HepG2 (cell line): Measurements from ENCODE around the gene KCNB1. TPM values are rescaled to one million over a fixed set of nuclear protein-coding genes. Genes with fewer than 3 reads are reported as not detected.

Source experiments
- ATAC-seq: fragments of 200-7000 bp; cut with Tn5 transposase; 3 replicates; pipeline ENCODE4 v1.9.1; 2020; ENCODE audit warnings: mild to moderate bottlenecking, moderate library complexity
- BruUV-seq: library from RNA; stranded (reverse); fragments of 400-500 nt; replicated peaks from 2 replicates; lab custom pipeline; 2021; lab: Mats Ljungman, UMichigan
- CTCF ChIA-PET: fragments of 300-600 bp; formaldehyde crosslinking; extraction: SDS; loops from one replicate; lab custom pipeline; 2021; ENCODE audit warnings: low total read pairs, inconsistent platforms, low intra/inter-chr PET ratio; lab: Yijun Ruan, JAX
- POLR2A ChIA-PET: fragments of 350-600 bp; sonication (Branson Sonifier 250); formaldehyde crosslinking; loops from one replicate; lab custom pipeline; 2020; ENCODE audit warnings: antibody characterized with exemption, inconsistent platforms; lab: Yijun Ruan, JAX
- DNase-seq: peaks from one replicate; pipeline ENCODE4 v3.0.0-alpha.2; 2015; ENCODE audit warnings: low spot score
- FAIRE-seq: peaks from 3 replicates; lab custom pipeline; 2011; peaks lifted over from hg19 to GRCh38; lab: Jason Lieb, UNC
- H2AFZ ChIP-seq: one replicate; pipeline ENCODE4 v1.6.1; 2011; ENCODE audit warnings: low read length, inconsistent platforms
- H3K27ac ChIP-seq: fragments of 300-600 bp; 3 replicates; pipeline ENCODE4 v1.8.0; 2011; ENCODE audit warnings: mixed run types, mild to moderate bottlenecking, mixed read lengths, low read length, inconsistent platforms; ENCODE audit not compliant: insufficient read depth; ENCODE audit errors: extremely low read length
- H3K27me3 ChIP-seq, 2 experiments: fragments of 200-600 bp in 1 of 2; 2 replicates in 1 of 2; 3 replicates in 1 of 2; pipeline versions ENCODE4 v1.6.0 to v1.8.0; 2011; ENCODE audit warnings: low read length in 2 of 2, mild to moderate bottlenecking in 2 of 2, moderate library complexity in 2 of 2, inconsistent platforms in 1 of 2; ENCODE audit not compliant: insufficient read depth in 2 of 2, control insufficient read depth in 1 of 2
- H3K36me3 ChIP-seq, 2 experiments: fragments of 200-600 bp in 1 of 2; replicated peaks in 1 of 2; 2 replicates in 1 of 2; 3 replicates in 1 of 2; pipeline versions ENCODE4 v1.5.1 to v1.8.0; 2011; ENCODE audit warnings: low read length in 2 of 2, inconsistent platforms in 1 of 2; ENCODE audit not compliant: insufficient read depth in 2 of 2, control insufficient read depth in 1 of 2
- H3K4me1 ChIP-seq: 2 replicates; pipeline ENCODE4 v1.5.1; 2012; ENCODE audit warnings: low read length, inconsistent platforms; ENCODE audit not compliant: insufficient read depth
- H3K4me2 ChIP-seq: 2 replicates; pipeline ENCODE4 v1.6.0; 2011; ENCODE audit warnings: low read depth, low read length, inconsistent platforms
- H3K4me3 ChIP-seq, 3 experiments: fragments of 200-600 bp in 1 of 3; sonication (generic), shearing (Covaris generic) in 1 of 3; replicated peaks in 1 of 3; 2 replicates each; pipeline ENCODE4 v1.5.1; 2011 to 2016; ENCODE audit warnings: low read length in 3 of 3, inconsistent platforms in 2 of 3, low read depth in 2 of 3, mild to moderate bottlenecking in 2 of 3, control low read depth in 1 of 3, mixed read lengths in 1 of 3; ENCODE audit not compliant: insufficient read depth in 1 of 3
- H3K79me2 ChIP-seq: one replicate; pipeline ENCODE4 v1.6.1; 2011; ENCODE audit warnings: low read length, inconsistent platforms; ENCODE audit not compliant: insufficient read depth
- H3K9ac ChIP-seq: 2 replicates; pipeline ENCODE4 v1.6.0; 2011; ENCODE audit warnings: mild to moderate bottlenecking, low read depth, low read length, inconsistent platforms; ENCODE audit not compliant: insufficient read depth
- H3K9me3 ChIP-seq: 2 replicates; pipeline ENCODE4 v1.5.1; 2012; ENCODE audit warnings: mild to moderate bottlenecking, low read length
- H4K20me1 ChIP-seq: 2 replicates; pipeline ENCODE4 v1.6.0; 2011; ENCODE audit warnings: inconsistent platforms, mild to moderate bottlenecking, low read length, moderate library complexity; ENCODE audit not compliant: insufficient read depth
- HNRNPK ChIP-seq: fragments of 200-400 bp; formaldehyde crosslinking; IDR thresholded peaks from 2 replicates; pipeline ENCODE4 v1.6.1; 2018; ENCODE audit warnings: low read length, low read depth, moderate library complexity, mild to moderate bottlenecking; ENCODE audit not compliant: poor library complexity, severe bottlenecking
- ISL2 ChIP-seq: sonication (generic); formaldehyde crosslinking; IDR thresholded peaks from 2 replicates; pipeline ENCODE4 v1.5.0; 2020; ENCODE audit warnings: missing genetic modification reagents
- MXD1 ChIP-seq: sonication (generic); formaldehyde crosslinking; IDR thresholded peaks from 2 replicates; pipeline ENCODE4 v1.4.0; 2020; ENCODE audit warnings: mild to moderate bottlenecking, missing genetic modification reagents
- NR2F2 ChIP-seq: IDR thresholded peaks from 2 replicates; pipeline ENCODE4 v1.6.1; 2012; ENCODE audit warnings: low read depth, inconsistent platforms, borderline replicate concordance
- PTBP1 ChIP-seq: fragments of 200-400 bp; formaldehyde crosslinking; IDR thresholded peaks from 2 replicates; pipeline ENCODE4 v1.6.1; 2018; ENCODE audit warnings: low read length, low read depth; ENCODE audit not compliant: poor library complexity, severe bottlenecking
- TFE3 ChIP-seq: IDR thresholded peaks from 2 replicates; pipeline ENCODE4 v1.6.1; 2016
- USF2 ChIP-seq, 2 experiments: sonication (generic) in 1 of 2; formaldehyde crosslinking in 1 of 2; IDR thresholded peaks; 2 replicates each; pipeline versions ENCODE4 v1.5.1 to v1.6.1; 2011 to 2020; ENCODE audit warnings: borderline replicate concordance in 1 of 2, low read depth in 1 of 2, low read length in 1 of 2, mild to moderate bottlenecking in 1 of 2, missing genetic modification reagents in 1 of 2, moderate library complexity in 1 of 2
- ZBTB7B ChIP-seq: sonication (generic); formaldehyde crosslinking; IDR thresholded peaks from 2 replicates; pipeline ENCODE4 v1.4.0; 2020; ENCODE audit warnings: missing genetic modification reagents
- ZNF232 ChIP-seq: sonication (generic); formaldehyde crosslinking; IDR thresholded peaks from 2 replicates; pipeline ENCODE4 v1.4.0; 2020; ENCODE audit warnings: missing genetic modification reagents, borderline replicate concordance
- ZNF484 ChIP-seq: sonication (generic); formaldehyde crosslinking; IDR thresholded peaks from 2 replicates; pipeline ENCODE4 v1.5.1; 2020; ENCODE audit warnings: mild to moderate bottlenecking, low read depth, missing genetic modification reagents, borderline replicate concordance
- ZNF496 ChIP-seq: sonication (generic); formaldehyde crosslinking; IDR thresholded peaks from 2 replicates; pipeline ENCODE4 v1.8.1; 2023; ENCODE audit warnings: mild to moderate bottlenecking, moderate library complexity, missing genetic modification reagents; ENCODE audit not compliant: insufficient replicate concordance
- ZNF607 ChIP-seq: sonication (generic); formaldehyde crosslinking; IDR thresholded peaks from 2 replicates; pipeline ENCODE4 v1.5.1; 2020; ENCODE audit warnings: missing genetic modification reagents, mild to moderate bottlenecking, borderline replicate concordance
- ZNF615 ChIP-seq: sonication (generic); formaldehyde crosslinking; IDR thresholded peaks from 2 replicates; pipeline ENCODE4 v1.5.0; 2020; ENCODE audit warnings: mild to moderate bottlenecking, missing genetic modification reagents, borderline replicate concordance
- ZNF7 ChIP-seq: IDR thresholded peaks from 2 replicates; pipeline ENCODE4 v1.6.1; 2016; ENCODE audit warnings: missing biosample characterization, missing genetic modification reagents
- WGBS: methylation state at CpG from one replicate; pipeline ENCODE4 v1.1.6; 2017; ENCODE audit warnings: low lambda C conversion rate; 5-methylcytosine and 5-hydroxymethylcytosine counted together
- in situ Hi-C: cut with HindIII; loops from 2 replicates; pipeline ENCODE4 v1.10.0; 2017; ENCODE audit warnings: low pct_unique_long_range_greater_than_20kb; ENCODE audit not compliant: extremely low pct_ligation_motif_present
- intact Hi-C: fragments of 100-400 bp; cut with micrococcal nuclease; formaldehyde crosslinking; loops from one replicate; pipeline ENCODE4 v1.10.0; 2022; ENCODE audit not compliant: unreplicated experiment
- polyA plus RNA-seq, 8 experiments: library from polyadenylated mRNA; depleted of rRNA in 3 of 8; stranded (reverse) in 7 of 8; unstranded in 1 of 8; fragments of >200 nt; fragmentation: Illumina TruSeq in 4 of 8; extraction: Trizol in 4 of 8; gene quantifications; 2 replicates each; pipeline versions ENCODE4 v1.2.1 to v1.2.3, GENCODE V29; 2011 to 2016; ENCODE audit warnings: low read depth in 4 of 8, missing spikeins in 1 of 8, mixed read lengths in 1 of 8; ENCODE audit not compliant: insufficient read depth in 1 of 8
- total RNA-seq, 5 experiments: library from RNA; depleted of rRNA; stranded (reverse); fragments of >200 nt; fragmentation: Illumina TruSeq; extraction: Trizol; gene quantifications; 2 replicates each; pipeline ENCODE4 v1.2.3, GENCODE V29; 2016; ENCODE audit warnings: low read depth in 1 of 5

Gene KCNB1
- total and polyA plus RNA-seq, 2 of the 13 experiments (the other 11 are each of a cell fraction or from before 2014, with no cell fraction given) = 0.02 TPM; not detected in 1

GRCh38 chr20:49468412-49468811, 14.1 kb downstream of the KCNB1 start:
- no peak for FAIRE-seq

More at GRCh38 chr20:49468412-49468811, 14.1 kb downstream of the KCNB1 start:
- Histone ChIP-seq H4K20me1 (no peaks in the 10 kb centered on the region), H3K4me2 (no peak overlapping the region), H2AFZ (no peak overlapping the region), H3K36me3 (no peaks in the 10 kb centered on the region), H3K27me3 (peaks cover 4 to 13% of the 10 kb centered on the region in 2 experiments; a peak in 3 of 5 replicates), H3K9me3 (no peaks in the 10 kb centered on the region), H3K27ac (no peak overlapping the region), H3K4me1 (no peaks in the 10 kb centered on the region), H3K9ac (no peak overlapping the region), H3K4me3 (no peak overlapping the region), H3K79me2 (no peaks in the 10 kb centered on the region)
- ChIA-PET CTCF (no interaction called here), POLR2A (no interaction called here)
- ATAC-seq (no peak), DNase-seq (no peak)
- intact Hi-C loops = no loop called here
- TF ChIP-seq ZNF232 (CRISPR knock-in tag) = no peak
- no peak for TF ChIP-seq PTBP1
- TF ChIP-seq ISL2 (CRISPR knock-in tag) = no peak
- TF ChIP-seq ZNF607 (CRISPR knock-in tag) = no peak
- TF ChIP-seq ZBTB7B = no peak
- TF ChIP-seq USF2 (IDR thresholded peaks at IDR 0.05; ENCODE audit: low read depth, low read length) = no peak
- TF ChIP-seq USF2 (CRISPR knock-in tag; IDR thresholded peaks at IDR 0.05; ENCODE audit: borderline replicate concordance) = no peak
- no peak for TF ChIP-seq ZNF615 (CRISPR knock-in tag)
- TF ChIP-seq TFE3 = no peak
- no peak for TF ChIP-seq NR2F2
- TF ChIP-seq HNRNPK = no peak
- TF ChIP-seq ZNF496 = no peak
- TF ChIP-seq MXD1 (CRISPR knock-in tag) = no peak
- TF ChIP-seq ZNF484 (CRISPR knock-in tag) = no peak
- TF ChIP-seq ZNF7 = no peak
- WGBS = 35% methylated on average over 7 of the region's 7 CpGs
- BruUV-seq = no TSS peak
- in situ Hi-C loops = no loop called here
